ENCODE results near the gene SETDB1. TPM values are rescaled to one million over a fixed set of nuclear protein-coding genes. Genes with fewer than 3 reads are reported as not detected.

Gene SETDB1
- total and polyA plus RNA-seq, 2 of the 13 experiments (the other 11 are each of a cell fraction or from before 2014, with no cell fraction given) = 33.1 to 34.6 TPM

- TF ChIP-seq MAZ (IDR thresholded peaks at IDR 0.05; ENCODE audit: borderline replicate concordance, low read depth, low read length) (no peak), MAZ (CRISPR knock-in tag; IDR thresholded peaks at IDR 0.05; ENCODE audit: low read depth) (no peak), FOXO1 (CRISPR knock-in tag; IDR thresholded peaks at IDR 0.05) (peak; percentile 87), EHMT2 (IDR thresholded peaks at IDR 0.05; ENCODE audit: borderline replicate concordance, low read depth, low read length) (no peak), MLX (CRISPR knock-in tag; IDR thresholded peaks at IDR 0.05) (0 out of 2 replicates have a peak, but pooled peaks have one; percentile 64), CBX2 (IDR thresholded peaks at IDR 0.05; ENCODE audit: low read depth, low read length) (no peak), CBX2 (CRISPR knock-in tag; IDR thresholded peaks at IDR 0.05; ENCODE audit: low read depth) (no peak), FOXA1 (IDR thresholded peaks at IDR 0.05) (0 out of 2 replicates have a peak, but pooled peaks have one; percentile 43), FOXA1 (CRISPR knock-in tag; IDR thresholded peaks at IDR 0.05) (peak; percentile 83), ZNF430 (CRISPR knock-in tag; IDR thresholded peaks at IDR 0.05) (0 out of 2 replicates have a peak, but pooled peaks have one; percentile 67), REXO4 (CRISPR knock-in tag; IDR thresholded peaks at IDR 0.05; ENCODE audit: borderline replicate concordance) (no peak), ZSCAN31 (CRISPR knock-in tag; IDR thresholded peaks at IDR 0.05; ENCODE audit: low read depth) (no peak), SNRNP70 (IDR thresholded peaks at IDR 0.05; ENCODE audit: low read depth, low read length) (no peak), NFKB2 (CRISPR knock-in tag; IDR thresholded peaks at IDR 0.05; ENCODE audit: borderline replicate concordance) (no peak), HNF4G (IDR thresholded peaks at IDR 0.05; ENCODE audit: borderline replicate concordance, low read depth, low read length) (peak; percentile 98), HNF4G (CRISPR knock-in tag; IDR thresholded peaks at IDR 0.05; ENCODE audit: borderline replicate concordance, low read depth) (peak; percentile 93), TCF7 (IDR thresholded peaks at IDR 0.05; ENCODE audit: low read depth) (peak; percentile 72), PCBP2 (optimal IDR thresholded peaks at IDR 0.05; ENCODE audit: low read depth, low read length, poor library complexity, severe bottlenecking) (no peak), ZNF724P (CRISPR knock-in tag; IDR thresholded peaks at IDR 0.05; ENCODE audit: borderline replicate concordance) (peak; percentile 58; the same call in 1 of the 2 replicates), ZNF598 (CRISPR knock-in tag; IDR thresholded peaks at IDR 0.05; ENCODE audit: borderline replicate concordance) (peak; percentile 71; the same call in 1 of the 2 replicates), GATAD1 (CRISPR knock-in tag; IDR thresholded peaks at IDR 0.05) (no peak)
- TF ChIP-seq, protein P1, sequence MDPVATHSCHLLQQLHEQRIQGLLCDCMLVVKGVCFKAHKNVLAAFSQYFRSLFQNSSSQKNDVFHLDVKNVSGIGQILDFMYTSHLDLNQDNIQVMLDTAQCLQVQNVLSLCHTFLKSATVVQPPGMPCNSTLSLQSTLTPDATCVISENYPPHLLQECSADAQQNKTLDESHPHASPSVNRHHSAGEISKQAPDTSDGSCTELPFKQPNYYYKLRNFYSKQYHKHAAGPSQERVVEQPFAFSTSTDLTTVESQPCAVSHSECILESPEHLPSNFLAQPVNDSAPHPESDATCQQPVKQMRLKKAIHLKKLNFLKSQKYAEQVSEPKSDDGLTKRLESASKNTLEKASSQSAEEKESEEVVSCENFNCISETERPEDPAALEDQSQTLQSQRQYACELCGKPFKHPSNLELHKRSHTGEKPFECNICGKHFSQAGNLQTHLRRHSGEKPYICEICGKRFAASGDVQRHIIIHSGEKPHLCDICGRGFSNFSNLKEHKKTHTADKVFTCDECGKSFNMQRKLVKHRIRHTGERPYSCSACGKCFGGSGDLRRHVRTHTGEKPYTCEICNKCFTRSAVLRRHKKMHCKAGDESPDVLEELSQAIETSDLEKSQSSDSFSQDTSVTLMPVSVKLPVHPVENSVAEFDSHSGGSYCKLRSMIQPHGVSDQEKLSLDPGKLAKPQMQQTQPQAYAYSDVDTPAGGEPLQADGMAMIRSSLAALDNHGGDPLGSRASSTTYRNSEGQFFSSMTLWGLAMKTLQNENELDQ (CRISPR knock-in tag; IDR thresholded peaks at IDR 0.05; ENCODE audit: borderline replicate concordance) = no peak
- TF ChIP-seq, protein P2, sequence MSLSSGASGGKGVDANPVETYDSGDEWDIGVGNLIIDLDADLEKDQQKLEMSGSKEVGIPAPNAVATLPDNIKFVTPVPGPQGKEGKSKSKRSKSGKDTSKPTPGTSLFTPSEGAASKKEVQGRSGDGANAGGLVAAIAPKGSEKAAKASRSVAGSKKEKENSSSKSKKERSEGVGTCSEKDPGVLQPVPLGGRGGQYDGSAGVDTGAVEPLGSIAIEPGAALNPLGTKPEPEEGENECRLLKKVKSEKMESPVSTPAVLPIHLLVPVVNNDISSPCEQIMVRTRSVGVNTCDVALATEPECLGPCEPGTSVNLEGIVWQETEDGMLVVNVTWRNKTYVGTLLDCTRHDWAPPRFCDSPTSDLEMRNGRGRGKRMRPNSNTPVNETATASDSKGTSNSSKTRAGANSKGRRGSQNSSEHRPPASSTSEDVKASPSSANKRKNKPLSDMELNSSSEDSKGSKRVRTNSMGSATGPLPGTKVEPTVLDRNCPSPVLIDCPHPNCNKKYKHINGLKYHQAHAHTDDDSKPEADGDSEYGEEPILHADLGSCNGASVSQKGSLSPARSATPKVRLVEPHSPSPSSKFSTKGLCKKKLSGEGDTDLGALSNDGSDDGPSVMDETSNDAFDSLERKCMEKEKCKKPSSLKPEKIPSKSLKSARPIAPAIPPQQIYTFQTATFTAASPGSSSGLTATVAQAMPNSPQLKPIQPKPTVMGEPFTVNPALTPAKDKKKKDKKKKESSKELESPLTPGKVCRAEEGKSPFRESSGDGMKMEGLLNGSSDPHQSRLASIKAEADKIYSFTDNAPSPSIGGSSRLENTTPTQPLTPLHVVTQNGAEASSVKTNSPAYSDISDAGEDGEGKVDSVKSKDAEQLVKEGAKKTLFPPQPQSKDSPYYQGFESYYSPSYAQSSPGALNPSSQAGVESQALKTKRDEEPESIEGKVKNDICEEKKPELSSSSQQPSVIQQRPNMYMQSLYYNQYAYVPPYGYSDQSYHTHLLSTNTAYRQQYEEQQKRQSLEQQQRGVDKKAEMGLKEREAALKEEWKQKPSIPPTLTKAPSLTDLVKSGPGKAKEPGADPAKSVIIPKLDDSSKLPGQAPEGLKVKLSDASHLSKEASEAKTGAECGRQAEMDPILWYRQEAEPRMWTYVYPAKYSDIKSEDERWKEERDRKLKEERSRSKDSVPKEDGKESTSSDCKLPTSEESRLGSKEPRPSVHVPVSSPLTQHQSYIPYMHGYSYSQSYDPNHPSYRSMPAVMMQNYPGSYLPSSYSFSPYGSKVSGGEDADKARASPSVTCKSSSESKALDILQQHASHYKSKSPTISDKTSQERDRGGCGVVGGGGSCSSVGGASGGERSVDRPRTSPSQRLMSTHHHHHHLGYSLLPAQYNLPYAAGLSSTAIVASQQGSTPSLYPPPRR (CRISPR knock-in tag; IDR thresholded peaks at IDR 0.05; ENCODE audit: borderline replicate concordance) = peak; percentile 65; the same call in 1 of the 2 replicates
Measured at GRCh38 chr1:151012684-151013471, 86.7 kb downstream of the SETDB1 start (continued).
